Regular cardiac myocyte (primary cell): ENCODE data around the gene ALDOC. TPM values are rescaled to one million over a fixed set of nuclear protein-coding genes. Genes with fewer than 3 reads are reported as not detected.

Experiments used
- total RNA-seq: library from RNA; depleted of rRNA; stranded (reverse); fragments of >200 nt; gene quantifications from 2 replicates; pipeline ENCODE4 v1.2.3, GENCODE V29; 2014

The ALDOC gene
- total RNA-seq = 46.6 and 129 TPM in 2 replicates

GRCh38 chr17:28576758-28577465 is at the start of gene ALDOC:
Gene ALDOC (minus strand): TSS chr17:28576895. CDS start chr17:28575532, 1,363 bp downstream.

DNA sequence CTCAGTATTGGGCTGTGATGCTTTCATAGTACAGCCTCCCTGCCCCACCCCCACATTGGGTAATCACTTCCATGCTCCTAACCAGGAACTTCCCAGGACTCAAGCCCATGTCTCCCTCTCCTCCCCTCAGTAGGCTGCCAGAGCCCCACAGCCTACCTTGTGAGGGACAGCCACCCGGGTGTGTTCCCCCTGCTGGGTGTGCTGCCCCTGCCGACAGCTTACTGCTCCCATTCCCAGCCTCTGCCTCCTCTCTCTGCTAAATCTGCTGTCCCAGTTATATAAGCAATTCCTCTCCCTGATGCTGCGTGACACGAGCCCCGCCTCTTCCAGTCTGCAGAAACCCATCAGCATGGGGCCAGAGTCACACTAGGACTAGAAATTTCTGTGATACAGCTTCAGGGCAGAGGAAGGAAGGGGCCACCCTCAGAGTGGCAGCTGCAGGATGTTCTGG is 37.3 kb upstream of the ALDOC start, which contains the start of gene RSKR:
Gene RSKR (minus strand): TSS at position 255 of the 451 bp plus-strand sequence. CDS start 24 bp downstream, at position 231.

GRCh38 chr17:28598799-28599310 is 22.2 kb upstream of the ALDOC start, which contains the start of gene SPAG5:
Gene SPAG5 (minus strand): TSS chr17:28599025. CDS start chr17:28598946, 79 bp downstream.

DNA sequence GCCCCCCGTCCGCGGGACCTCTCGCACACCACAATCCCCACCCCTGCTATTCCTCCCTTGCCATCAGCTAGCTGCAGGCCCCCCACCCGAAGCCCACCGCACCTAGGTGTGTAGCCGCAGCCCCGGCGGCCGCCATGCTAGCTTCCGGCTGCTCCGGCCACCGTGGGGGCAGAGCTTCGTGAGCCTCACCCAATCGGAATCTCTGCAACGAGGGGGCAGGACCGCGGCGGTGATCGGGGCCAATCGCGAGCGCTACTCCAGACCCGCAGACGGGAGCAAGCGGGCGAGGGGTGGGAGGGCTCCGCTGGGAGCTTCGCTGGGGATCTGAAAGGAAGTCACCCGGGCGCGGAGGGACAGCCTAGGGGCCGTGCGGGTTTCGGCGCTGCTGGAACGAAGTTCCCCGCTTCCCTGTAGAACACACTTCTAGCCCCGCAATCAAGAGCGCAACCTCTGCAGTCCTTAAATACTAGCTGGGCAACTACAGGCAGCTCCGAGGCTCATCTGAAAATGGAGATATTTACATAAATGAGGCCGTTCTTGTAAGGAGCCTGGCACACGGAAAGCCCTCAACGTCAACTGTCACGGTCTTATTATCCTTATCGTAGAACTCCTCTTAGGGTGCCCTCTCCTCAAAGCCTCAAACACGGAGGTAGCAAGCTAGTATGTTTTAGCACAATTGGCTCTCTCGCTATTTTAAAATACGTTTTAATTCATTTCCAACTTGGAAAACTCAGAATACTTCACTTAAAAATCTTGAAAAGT is 5.2 kb downstream of the ALDOC start, which contains the start of gene PIGS:
Gene PIGS (minus strand): TSS at position 164 of the 762 bp plus-strand sequence. CDS start 28 bp downstream, at position 136.

GRCh38 chr17:28552176-28552999 is 24.3 kb downstream of the ALDOC start, which contains the start of gene UNC119:
Gene UNC119 (minus strand): TSS chr17:28552624. CDS start chr17:28552557, 67 bp downstream.

Other genes with a start within 250 kb of the ALDOC start
- 76.1 and 78.4 TPM in 2 replicates for gene IFT20, start 241.4 kb downstream of the ALDOC start, total RNA-seq
- 26.5 and 29.5 TPM in 2 replicates for gene TNFAIP1, start 241.1 kb downstream of the ALDOC start, total RNA-seq
- 65.4 and 101 TPM in 2 replicates for gene POLDIP2, start 219.4 kb downstream of the ALDOC start, total RNA-seq
- not detected in 2 replicates for gene SEBOX, start 211.7 kb downstream of the ALDOC start, total RNA-seq
- gene VTN, start 206.6 kb downstream of the ALDOC start, total RNA-seq = 0.19 and 7.0 TPM in 2 replicates
- gene SARM1, start 205.2 kb downstream of the ALDOC start, total RNA-seq = 5.9 and 7.5 TPM in 2 replicates
- gene SLC46A1, start 170.7 kb downstream of the ALDOC start, total RNA-seq = 5.8 and 11.6 TPM in 2 replicates
- not detected in 2 replicates for gene SLC13A2, start 103.3 kb downstream of the ALDOC start, total RNA-seq
- gene FOXN1, start 70.5 kb downstream of the ALDOC start, total RNA-seq = not detected in 2 replicates
- gene UNC119, start 24.3 kb downstream of the ALDOC start, total RNA-seq = 20.3 and 36.6 TPM in 2 replicates
- 55.8 and 71.6 TPM in 2 replicates for gene PIGS, start 5.4 kb downstream of the ALDOC start, total RNA-seq
- gene SPAG5, start 22.1 kb upstream of the ALDOC start, total RNA-seq = 6.5 and 67.5 TPM in 2 replicates
- gene RSKR, start 37.3 kb upstream of the ALDOC start, total RNA-seq = 3.3 and 5.6 TPM in 2 replicates
- gene BLTP2, start 68.3 kb upstream of the ALDOC start, total RNA-seq = 162 and 207 TPM in 2 replicates
- gene SDF2, start 85.0 kb upstream of the ALDOC start, total RNA-seq = 77.2 and 85.3 TPM in 2 replicates
- 36.4 and 50.2 TPM in 2 replicates for gene SUPT6H, start 85.3 kb upstream of the ALDOC start, total RNA-seq
- gene PROCA1, start 135.0 kb upstream of the ALDOC start, total RNA-seq = 1.1 and 1.3 TPM in 2 replicates
- gene RAB34, start 141.0 kb upstream of the ALDOC start, total RNA-seq = 154 and 167 TPM in 2 replicates
- 436 and 732 TPM in 2 replicates for gene RPL23A, start 143.1 kb upstream of the ALDOC start, total RNA-seq
- gene TLCD1, start 149.3 kb upstream of the ALDOC start, total RNA-seq = 3.9 and 8.8 TPM in 2 replicates
- 2.1 and 2.3 TPM in 2 replicates for gene NEK8, start 151.9 kb upstream of the ALDOC start, total RNA-seq
- 18.0 and 38.9 TPM in 2 replicates for gene TRAF4, start 167.1 kb upstream of the ALDOC start, total RNA-seq